ENCODE results near the gene TNPO2. TPM values are rescaled to one million over a fixed set of nuclear protein-coding genes. Genes with fewer than 3 reads are reported as not detected.

Gene TNPO2
- total and polyA plus RNA-seq, 2 of the 13 experiments (the other 11 are each of a cell fraction or from before 2014, with no cell fraction given): 31.7 to 61.0 TPM

GRCh38 chr19:12720851-12721655 is 2.7 kb downstream of the TNPO2 start:
- FAIRE-seq: no peak
- ATAC-seq: peak; percentile 19
- peak overlapping the region; percentile 77 for H3K27ac ChIP-seq (ENCODE audit: extremely low read length, insufficient read depth, low read length)
- ChIA-PET POLR2A (interaction anchor here (1.2 to 4.8 kb wide), 3 partner anchors 12 to 26 kb away, joined by 4 to 51 read pairs (median 7); partner anchors contain the start of genes GET3 and TRIR), CTCF (ENCODE audit: low intra/inter-chr PET ratio, low total read pairs) (no interaction called here)
- intact Hi-C loops (cut with micrococcal nuclease; ENCODE audit: unreplicated experiment) (no loop called here), in situ Hi-C loops (cut with HindIII; ENCODE audit: extremely low pct_ligation_motif_present, low pct_unique_long_range_greater_than_20kb) (no loop called here)
- 8% methylated on average over 5 of the region's 59 CpGs for WGBS (ENCODE audit: low lambda C conversion rate)
- H3K4me2 ChIP-seq (ENCODE audit: low read depth, low read length): peak overlapping the region; percentile 90
- H3K4me1 ChIP-seq (ENCODE audit: insufficient read depth, low read length): peaks cover 9% of the 10 kb centered on the region
- peak overlapping the region; percentile 92 to 96 (median 93) for H3K4me3 ChIP-seq (replicated peaks in 1 of 3; ENCODE audit: insufficient read depth in 1 of 3, low read depth in 2 of 3, low read length in 3 of 3)
- no peaks in the 10 kb centered on the region for H4K20me1 ChIP-seq (ENCODE audit: insufficient read depth, low read length)
- no peaks in the 10 kb centered on the region; a peak in 1 of 5 replicates for H3K27me3 ChIP-seq (ENCODE audit: control insufficient read depth in 1 of 2, insufficient read depth in 2 of 2, low read length in 2 of 2)
- H3K79me2 ChIP-seq (ENCODE audit: insufficient read depth, low read length): peaks cover 57% of the 10 kb centered on the region
- peak overlapping the region; percentile 87 for H3K9ac ChIP-seq (ENCODE audit: insufficient read depth, low read depth, low read length)
- no TSS peak for BruUV-seq (replicated peaks)
- H3K36me3 ChIP-seq (replicated peaks in 1 of 2; ENCODE audit: control insufficient read depth in 1 of 2, insufficient read depth in 2 of 2, low read length in 2 of 2): peaks cover 3 to 24% of the 10 kb centered on the region in 2 experiments
- no peak for DNase-seq (ENCODE audit: low spot score)
- no peak overlapping the region for H2AFZ ChIP-seq (ENCODE audit: low read length)
- H3K9me3 ChIP-seq (ENCODE audit: low read length): no peaks in the 10 kb centered on the region
- TF ChIP-seq ZSCAN9 (CRISPR knock-in tag; IDR thresholded peaks at IDR 0.05; ENCODE audit: borderline replicate concordance) (no peak), NR2F6 (IDR thresholded peaks at IDR 0.05) (no peak), NR2F6 (CRISPR knock-in tag; IDR thresholded peaks at IDR 0.05) (no peak), ZNF558 (CRISPR knock-in tag; IDR thresholded peaks at IDR 0.05; ENCODE audit: borderline replicate concordance) (no peak), SPEN (CRISPR knock-in tag; IDR thresholded peaks at IDR 0.05; ENCODE audit: low read depth) (0 out of 2 replicates have a peak, but pooled peaks have one; percentile 45), ZNF350 (CRISPR knock-in tag; IDR thresholded peaks at IDR 0.05; ENCODE audit: borderline replicate concordance, low read depth) (no peak), TAF1 (CRISPR knock-in tag; IDR thresholded peaks at IDR 0.05) (peak; percentile 25; the same call in 1 of the 2 replicates), ZNF792 (CRISPR knock-in tag; IDR thresholded peaks at IDR 0.05) (0 out of 2 replicates have a peak, but pooled peaks have one; percentile 26), YEATS4 (CRISPR knock-in tag; IDR thresholded peaks at IDR 0.05; ENCODE audit: borderline replicate concordance) (peak; percentile 40; the same call in 1 of the 2 replicates), ZBTB38 (CRISPR knock-in tag; IDR thresholded peaks at IDR 0.05) (peak; percentile 71; the same call in 1 of the 2 replicates), RBFOX2 (IDR thresholded peaks at IDR 0.05; ENCODE audit: low read depth, low read length) (peak; percentile 62), POLR2AphosphoS2 (IDR thresholded peaks at IDR 0.05; ENCODE audit: low read depth, low read length) (no peak), ZHX2 (IDR thresholded peaks at IDR 0.05; ENCODE audit: low read depth) (no peak), ZHX2 (CRISPR knock-in tag; IDR thresholded peaks at IDR 0.05; ENCODE audit: borderline replicate concordance) (no peak), ZNF264 (CRISPR knock-in tag; IDR thresholded peaks at IDR 0.05) (no peak), ZKSCAN5 (CRISPR knock-in tag; IDR thresholded peaks at IDR 0.05) (no peak), NFYC (CRISPR knock-in tag; IDR thresholded peaks at IDR 0.05) (no peak)
- TF ChIP-seq, protein P1, sequence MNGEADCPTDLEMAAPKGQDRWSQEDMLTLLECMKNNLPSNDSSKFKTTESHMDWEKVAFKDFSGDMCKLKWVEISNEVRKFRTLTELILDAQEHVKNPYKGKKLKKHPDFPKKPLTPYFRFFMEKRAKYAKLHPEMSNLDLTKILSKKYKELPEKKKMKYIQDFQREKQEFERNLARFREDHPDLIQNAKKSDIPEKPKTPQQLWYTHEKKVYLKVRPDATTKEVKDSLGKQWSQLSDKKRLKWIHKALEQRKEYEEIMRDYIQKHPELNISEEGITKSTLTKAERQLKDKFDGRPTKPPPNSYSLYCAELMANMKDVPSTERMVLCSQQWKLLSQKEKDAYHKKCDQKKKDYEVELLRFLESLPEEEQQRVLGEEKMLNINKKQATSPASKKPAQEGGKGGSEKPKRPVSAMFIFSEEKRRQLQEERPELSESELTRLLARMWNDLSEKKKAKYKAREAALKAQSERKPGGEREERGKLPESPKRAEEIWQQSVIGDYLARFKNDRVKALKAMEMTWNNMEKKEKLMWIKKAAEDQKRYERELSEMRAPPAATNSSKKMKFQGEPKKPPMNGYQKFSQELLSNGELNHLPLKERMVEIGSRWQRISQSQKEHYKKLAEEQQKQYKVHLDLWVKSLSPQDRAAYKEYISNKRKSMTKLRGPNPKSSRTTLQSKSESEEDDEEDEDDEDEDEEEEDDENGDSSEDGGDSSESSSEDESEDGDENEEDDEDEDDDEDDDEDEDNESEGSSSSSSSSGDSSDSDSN (CRISPR knock-in tag; IDR thresholded peaks at IDR 0.05): peak; percentile 67; the same call in 1 of the 2 replicates
